Thoracic aorta (tissue), 2 donors: ENCODE data around the gene RPRD1A. TPM values are rescaled to one million over a fixed set of nuclear protein-coding genes. Genes with fewer than 3 reads are reported as not detected.
A peak's percentile ranks its signal among the peaks of the same experiment; 100 is the strongest.
"Not testable (repeated sequence)": the region's sequence is repeated elsewhere in the genome, so short reads cannot be mapped to it uniquely, and the experiment has no call there.

Experiments
- ATAC-seq: fragments of 150-250 bp; one replicate; pipeline ENCODE4 v1.8.0; 2017; ENCODE audit warnings: low read depth; ENCODE audit not compliant: insufficient number of reproducible peaks, low FRiP score
- DNase-seq: peaks from one replicate; pipeline ENCODE4 v3.0.0-alpha.2; 2020; ENCODE audit warnings: low spot score
- H3K27ac ChIP-seq, 2 donors: fragments of 200-600 bp; sonication (generic); 1 replicate in 1 of 2; 2 replicates in 1 of 2; pipeline ENCODE4 v1.5.1; 2016; ENCODE audit warnings: mild to moderate bottlenecking in 2 of 2, moderate library complexity in 2 of 2
- H3K27me3 ChIP-seq: fragments of 200-600 bp; sonication (generic); replicated peaks from 2 replicates; pipeline ENCODE4 v1.6.0; 2016; ENCODE audit warnings: mild to moderate bottlenecking; ENCODE audit not compliant: insufficient read depth
- H3K36me3 ChIP-seq: fragments of 200-600 bp; sonication (generic); one replicate; pipeline ENCODE4 v1.5.1; 2016
- H3K4me1 ChIP-seq, 2 donors: fragments of 200-600 bp; sonication (generic); 1 replicate in 1 of 2; 2 replicates in 1 of 2; pipeline versions ENCODE4 v1.5.1 to v1.6.0; 2016; ENCODE audit warnings: low read depth in 2 of 2, mild to moderate bottlenecking in 1 of 2; ENCODE audit not compliant: control insufficient read depth in 1 of 2
- H3K4me3 ChIP-seq: fragments of 200-600 bp; sonication (generic); 2 replicates; pipeline ENCODE4 v1.5.1; 2016; ENCODE audit warnings: mild to moderate bottlenecking
- H3K9me3 ChIP-seq: fragments of 200-600 bp; sonication (generic); 2 replicates; pipeline ENCODE4 v1.5.1; 2016
- total RNA-seq, 2 donors: library from RNA; depleted of rRNA; stranded (reverse); fragments of >200 nt; gene quantifications; one replicate each; pipeline versions ENCODE4 v1.1.0 to v1.2.3, GENCODE V29; 2016
- TF ChIP-seq, protein P1 (sequence below): fragments of 200-600 bp; sonication (generic); IDR thresholded peaks from one replicate; pipeline ENCODE4 v1.5.1; 2019; ENCODE audit warnings: antibody characterized with exemption

The RPRD1A gene
- total RNA-seq, 2 donors from 2014 or later, result 49.8 to 64.9 TPM

GRCh38 chr18:36101943-36102342, 34.6 kb upstream of the RPRD1A start:
- H3K4me3 ChIP-seq, result no peak overlapping the region
- no peak for DNase-seq
- TF ChIP-seq, protein P1, sequence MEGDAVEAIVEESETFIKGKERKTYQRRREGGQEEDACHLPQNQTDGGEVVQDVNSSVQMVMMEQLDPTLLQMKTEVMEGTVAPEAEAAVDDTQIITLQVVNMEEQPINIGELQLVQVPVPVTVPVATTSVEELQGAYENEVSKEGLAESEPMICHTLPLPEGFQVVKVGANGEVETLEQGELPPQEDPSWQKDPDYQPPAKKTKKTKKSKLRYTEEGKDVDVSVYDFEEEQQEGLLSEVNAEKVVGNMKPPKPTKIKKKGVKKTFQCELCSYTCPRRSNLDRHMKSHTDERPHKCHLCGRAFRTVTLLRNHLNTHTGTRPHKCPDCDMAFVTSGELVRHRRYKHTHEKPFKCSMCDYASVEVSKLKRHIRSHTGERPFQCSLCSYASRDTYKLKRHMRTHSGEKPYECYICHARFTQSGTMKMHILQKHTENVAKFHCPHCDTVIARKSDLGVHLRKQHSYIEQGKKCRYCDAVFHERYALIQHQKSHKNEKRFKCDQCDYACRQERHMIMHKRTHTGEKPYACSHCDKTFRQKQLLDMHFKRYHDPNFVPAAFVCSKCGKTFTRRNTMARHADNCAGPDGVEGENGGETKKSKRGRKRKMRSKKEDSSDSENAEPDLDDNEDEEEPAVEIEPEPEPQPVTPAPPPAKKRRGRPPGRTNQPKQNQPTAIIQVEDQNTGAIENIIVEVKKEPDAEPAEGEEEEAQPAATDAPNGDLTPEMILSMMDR, result no peak
- ATAC-seq, result no peak
- no peaks in the 10 kb centered on the region for H3K4me1 ChIP-seq
- no peaks in the 10 kb centered on the region for H3K9me3 ChIP-seq
- no peaks in the 10 kb centered on the region for H3K27me3 ChIP-seq
- H3K36me3 ChIP-seq, result no peaks in the 10 kb centered on the region
- H3K27ac ChIP-seq, result no peak overlapping the region

DNA sequence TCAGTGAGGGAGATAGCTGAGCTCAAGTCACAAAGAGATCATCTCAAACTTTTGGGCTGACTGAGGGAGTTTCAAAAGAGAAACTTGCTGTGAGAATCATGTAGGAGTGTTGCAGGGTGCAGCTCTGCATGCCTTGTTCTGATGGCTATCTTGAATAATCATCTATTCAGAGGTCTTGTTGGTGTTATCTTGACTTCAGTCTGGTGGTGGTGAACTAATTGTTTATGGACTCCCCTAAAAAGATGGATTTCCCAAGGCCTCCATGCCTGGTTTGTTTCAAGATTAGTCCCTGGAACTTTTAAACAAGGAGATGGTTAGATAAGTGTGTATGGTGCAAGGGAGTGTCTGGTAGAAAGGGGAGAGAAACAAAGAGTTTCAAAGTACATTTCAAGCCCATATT, 32.0 kb upstream of the RPRD1A start:
- Histone ChIP-seq H3K27ac (no peak overlapping the region), H3K4me3 (no peak overlapping the region), H3K36me3 (no peaks in the 10 kb centered on the region), H3K9me3 (no peaks in the 10 kb centered on the region), H3K27me3 (no peaks in the 10 kb centered on the region), H3K4me1 (no peaks in the 10 kb centered on the region)
- DNase-seq (no peak), ATAC-seq (no peak)
- TF ChIP-seq, protein P1, result no peak

DNA sequence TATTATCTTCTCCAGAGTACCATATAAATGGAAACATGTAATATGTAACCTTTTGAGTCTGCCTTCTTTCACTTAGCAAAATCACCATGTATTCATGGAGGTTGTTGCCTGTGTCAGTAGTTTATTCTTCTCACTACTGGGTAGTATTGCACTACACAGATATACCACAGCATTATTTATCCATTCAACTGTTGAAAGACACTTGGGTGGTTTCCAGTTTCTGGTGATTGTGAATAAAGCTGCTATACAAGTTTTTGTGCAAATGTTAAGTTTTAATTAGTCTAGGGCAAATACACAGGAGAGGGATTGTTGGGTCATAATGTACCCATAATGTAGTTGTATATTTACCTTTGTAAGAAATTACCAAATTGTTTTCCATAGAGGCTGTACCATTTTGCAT, 29.6 kb upstream of the RPRD1A start:
- Histone ChIP-seq H3K9me3 (no peaks in the 10 kb centered on the region), H3K27me3 (no peaks in the 10 kb centered on the region), H3K4me1 (no peaks in the 10 kb centered on the region), H3K36me3 (no peaks in the 10 kb centered on the region), H3K27ac (no peak overlapping the region), H3K4me3 (no peak overlapping the region)
- TF ChIP-seq, protein P1, result no peak
- no peak for DNase-seq
- ATAC-seq, result no peak

DNA sequence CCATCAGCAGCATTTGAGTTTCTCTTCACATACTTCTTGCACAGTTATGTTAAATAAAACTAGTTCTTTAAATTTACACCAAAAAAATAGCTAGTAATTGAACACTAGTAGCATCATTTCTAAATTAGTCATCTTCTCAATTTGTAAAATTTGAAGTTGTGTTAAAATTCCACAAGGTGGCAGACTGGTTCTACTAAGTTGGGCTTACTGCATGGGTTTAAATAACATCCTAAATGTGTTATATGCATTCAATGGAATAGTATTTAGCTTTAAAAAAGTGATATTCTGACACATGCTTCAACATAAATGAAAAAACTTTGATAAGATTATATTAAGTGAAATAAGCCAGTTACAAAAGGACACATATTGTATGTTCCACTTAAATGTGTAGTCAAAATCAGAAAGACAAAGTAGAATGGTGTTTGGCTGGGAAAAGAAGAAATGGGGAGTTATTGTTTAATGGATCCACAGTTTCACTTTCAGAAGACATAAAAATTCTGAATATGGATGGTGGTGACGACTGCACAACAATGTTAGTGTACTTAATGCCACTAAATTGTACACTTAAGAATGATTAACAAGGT, 28.7 kb upstream of the RPRD1A start:
- H3K27me3 ChIP-seq, result no peaks in the 10 kb centered on the region
- DNase-seq (no peak), ATAC-seq (no peak)
- H3K9me3 ChIP-seq, result no peaks in the 10 kb centered on the region
- H3K27ac ChIP-seq, result no peak overlapping the region
- TF ChIP-seq, protein P1, result peak; percentile 53
- H3K36me3 ChIP-seq, result no peaks in the 10 kb centered on the region
- no peak overlapping the region for H3K4me3 ChIP-seq
- no peaks in the 10 kb centered on the region for H3K4me1 ChIP-seq

GRCh38 chr18:36094431-36094830, 27.1 kb upstream of the RPRD1A start:
- no peak for DNase-seq
- TF ChIP-seq, protein P1, result no peak
- ATAC-seq, result no peak

DNA sequence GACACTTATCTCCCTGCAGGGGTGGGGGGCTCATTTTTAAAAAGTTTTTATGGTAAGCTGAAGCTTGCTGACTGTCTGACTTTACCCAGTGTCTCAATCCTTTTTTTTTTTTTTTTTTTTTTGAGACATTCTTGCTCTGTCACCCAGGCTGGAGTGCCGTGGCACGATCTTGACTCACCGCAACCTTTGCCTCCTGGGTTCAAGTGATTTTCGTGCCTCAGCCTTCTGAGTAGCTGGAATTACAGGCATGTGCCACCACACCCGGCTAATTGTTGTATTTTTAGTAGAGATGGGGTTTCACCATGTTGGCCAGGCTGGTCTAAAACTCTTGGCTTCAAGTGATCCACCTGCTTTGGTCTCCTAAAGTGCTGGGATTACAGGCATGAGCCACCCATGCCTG, 24.8 kb upstream of the RPRD1A start:
- not testable (repeated sequence) for DNase-seq, H3K36me3 ChIP-seq, H3K27ac ChIP-seq, ATAC-seq, H3K9me3 ChIP-seq, H3K4me1 ChIP-seq, H3K27me3 ChIP-seq, H3K4me3 ChIP-seq

More at GRCh38 chr18:36094431-36094830, 27.1 kb upstream of the RPRD1A start:
- Histone ChIP-seq H3K4me3 (no peak overlapping the region), H3K27me3 (no peaks in the 10 kb centered on the region), H3K9me3 (no peaks in the 10 kb centered on the region), H3K27ac (no peak overlapping the region), H3K36me3 (no peaks in the 10 kb centered on the region), H3K4me1 (no peaks in the 10 kb centered on the region)
